ENCODE results near the gene ARID1B.

ARID1B gene

DNA sequence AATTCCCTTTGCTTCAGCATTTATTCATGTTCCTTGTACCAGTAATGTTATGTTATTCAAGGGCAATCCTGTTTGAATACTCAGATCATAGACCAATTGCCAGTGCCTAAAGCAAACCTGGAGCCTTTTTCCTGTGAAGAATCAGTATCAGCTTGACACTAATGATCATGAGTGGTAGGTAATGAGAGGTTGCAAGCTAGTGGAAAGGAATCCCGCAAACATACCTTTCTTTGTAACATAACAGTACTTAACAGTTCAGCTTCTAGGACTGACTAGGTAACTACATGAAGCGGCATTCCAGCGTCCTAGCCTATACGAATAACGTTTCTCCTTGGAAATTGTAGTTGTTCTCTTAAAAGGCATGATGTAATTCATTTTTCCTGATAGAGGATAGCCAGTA, 292.4 kb downstream of the ARID1B start:
- Histone ChIP-seq H3K9me3 (ENCODE audit: insufficient read depth, low read length) (no peaks in the 10 kb centered on the region), H3K27me3 (ENCODE audit: low read length) (no peaks in the 10 kb centered on the region), H3K27ac (ENCODE audit: low read depth, low read length) (no peak overlapping the region), H3K36me3 (ENCODE audit: low read length) (no peaks in the 10 kb centered on the region), H3K9ac (ENCODE audit: low read length) (no peak overlapping the region), H3K9me2 (replicated peaks; ENCODE audit: insufficient read depth, low read length) (no peaks in the 10 kb centered on the region), H4K20me1 (ENCODE audit: low read depth, low read length) (no peaks in the 10 kb centered on the region), H3K4me2 (ENCODE audit: low read depth, low read length, poor library complexity, severe bottlenecking) (no peak overlapping the region), H2AFZ (ENCODE audit: low read depth, low read length, severe bottlenecking) (no peak overlapping the region), H3K4me3 (ENCODE audit: insufficient read depth, low read length, poor library complexity, severe bottlenecking) (no peak overlapping the region), H3F3A (ENCODE audit: insufficient read depth) (no peaks in the 10 kb centered on the region; the same call in 1 of the 2 replicates), H3K79me2 (ENCODE audit: insufficient read depth, low read length) (peaks cover 4% of the 10 kb centered on the region; the same call in 1 of the 2 replicates)
- no peak for TF ChIP-seq CTCF (IDR thresholded peaks at IDR 0.05; ENCODE audit: insufficient read depth, low read length, poor library complexity, severe bottlenecking)
- no peak for TF ChIP-seq EZH2phosphoT487 (conservative IDR thresholded peaks at IDR 0.05; ENCODE audit: low read length)

- H3K4me2 ChIP-seq (ENCODE audit: low read depth, low read length, poor library complexity, severe bottlenecking) = no peak overlapping the region
- H3F3A ChIP-seq (ENCODE audit: insufficient read depth) = no peaks in the 10 kb centered on the region; the same call in 1 of the 2 replicates
- H2AFZ ChIP-seq (ENCODE audit: low read depth, low read length, severe bottlenecking) = no peak overlapping the region
- H3K36me3 ChIP-seq (ENCODE audit: low read length) = no peaks in the 10 kb centered on the region
- no peaks in the 10 kb centered on the region for H3K27me3 ChIP-seq (ENCODE audit: low read length)
- H3K4me3 ChIP-seq (ENCODE audit: insufficient read depth, low read length, poor library complexity, severe bottlenecking) = no peak overlapping the region
- H3K27ac ChIP-seq (ENCODE audit: low read depth, low read length) = no peak overlapping the region
- H4K20me1 ChIP-seq (ENCODE audit: low read depth, low read length) = no peaks in the 10 kb centered on the region
- H3K9me3 ChIP-seq (ENCODE audit: insufficient read depth, low read length) = no peaks in the 10 kb centered on the region
- H3K9ac ChIP-seq (ENCODE audit: low read length) = no peak overlapping the region
- H3K79me2 ChIP-seq (ENCODE audit: insufficient read depth, low read length) = peaks cover 4% of the 10 kb centered on the region; the same call in 1 of the 2 replicates
- no peaks in the 10 kb centered on the region for H3K9me2 ChIP-seq (replicated peaks; ENCODE audit: insufficient read depth, low read length)
- TF ChIP-seq EZH2phosphoT487 (conservative IDR thresholded peaks at IDR 0.05; ENCODE audit: low read length) = no peak
- TF ChIP-seq CTCF (IDR thresholded peaks at IDR 0.05; ENCODE audit: insufficient read depth, low read length, poor library complexity, severe bottlenecking) = no peak
These were observed 293.4 kb downstream of the ARID1B start for GRCh38 chr6:157070403-157071107.

DNA sequence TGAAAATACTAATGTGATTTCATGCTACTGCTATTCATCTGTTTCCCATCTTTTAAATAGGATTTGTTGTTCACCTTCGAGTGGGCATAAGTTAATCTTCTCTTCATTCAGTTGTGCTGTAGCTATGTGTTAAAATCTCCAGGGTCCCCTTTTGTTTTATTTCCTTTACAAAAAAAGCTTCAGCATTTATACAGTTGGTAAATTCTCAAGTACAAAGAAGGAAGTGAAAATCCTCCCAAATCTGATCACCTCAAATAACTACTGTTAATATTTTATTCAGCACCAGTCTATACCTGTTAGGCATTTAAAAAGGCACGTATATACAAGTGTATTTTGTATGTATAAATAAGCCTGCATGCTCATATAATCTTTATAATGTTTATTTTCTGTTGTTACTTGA, 294.9 kb downstream of the ARID1B start:
- Histone ChIP-seq H3K4me3 (ENCODE audit: insufficient read depth, low read length, poor library complexity, severe bottlenecking) (no peak overlapping the region), H3K27ac (ENCODE audit: low read depth, low read length) (no peak overlapping the region), H3K4me2 (ENCODE audit: low read depth, low read length, poor library complexity, severe bottlenecking) (no peak overlapping the region)

More for the DNA sequence above, 294.9 kb downstream of the ARID1B start:
- Histone ChIP-seq H3K9me3 (ENCODE audit: insufficient read depth, low read length) (no peaks in the 10 kb centered on the region), H3K27me3 (ENCODE audit: low read length) (no peaks in the 10 kb centered on the region), H3F3A (ENCODE audit: insufficient read depth) (no peaks in the 10 kb centered on the region; the same call in 1 of the 2 replicates), H2AFZ (ENCODE audit: low read depth, low read length, severe bottlenecking) (no peak overlapping the region), H3K9me2 (replicated peaks; ENCODE audit: insufficient read depth, low read length) (no peaks in the 10 kb centered on the region), H4K20me1 (ENCODE audit: low read depth, low read length) (no peaks in the 10 kb centered on the region), H3K9ac (ENCODE audit: low read length) (no peak overlapping the region), H3K36me3 (ENCODE audit: low read length) (no peaks in the 10 kb centered on the region), H3K79me2 (ENCODE audit: insufficient read depth, low read length) (peaks cover 4% of the 10 kb centered on the region; the same call in 1 of the 2 replicates)
- TF ChIP-seq EZH2phosphoT487 (conservative IDR thresholded peaks at IDR 0.05; ENCODE audit: low read length) (no peak), CTCF (IDR thresholded peaks at IDR 0.05; ENCODE audit: insufficient read depth, low read length, poor library complexity, severe bottlenecking) (no peak)
